CD14-positive monocyte (primary cell): ENCODE data around the gene GPC1. TPM values are rescaled to one million over a fixed set of nuclear protein-coding genes. Genes with fewer than 3 reads are reported as not detected.

Source experiments
- DNase-seq, 3 donors: peaks; one replicate each; pipeline ENCODE4 v3.0.0-alpha.2; 2011 to 2022
- H2AFZ ChIP-seq: 2 replicates; pipeline ENCODE4 v1.6.0; 2012; ENCODE audit warnings: mild to moderate bottlenecking, low read depth, low read length, inconsistent platforms; ENCODE audit not compliant: insufficient read depth, poor library complexity, severe bottlenecking
- H3K27ac ChIP-seq, 2 donors: 1 replicate in 1 of 2; 2 replicates in 1 of 2; pipeline ENCODE4 v1.5.1; 2012 to 2013; ENCODE audit warnings: low read length in 2 of 2, control low read depth in 1 of 2, inconsistent platforms in 1 of 2, low read depth in 1 of 2, mild to moderate bottlenecking in 1 of 2
- H3K27me3 ChIP-seq, 2 donors: one replicate each; pipeline versions ENCODE4 v1.6.0 to v1.6.1; 2011 to 2013; ENCODE audit warnings: low read length in 2 of 2; ENCODE audit not compliant: control insufficient read depth in 2 of 2, insufficient read depth in 2 of 2
- H3K36me3 ChIP-seq, 2 donors: replicated peaks in 1 of 2; 1 replicate in 1 of 2; 2 replicates in 1 of 2; pipeline versions ENCODE4 v1.5.1 to v1.6.1; 2012 to 2013; ENCODE audit warnings: low read length in 2 of 2, control low read depth in 1 of 2, inconsistent platforms in 1 of 2, mild to moderate bottlenecking in 1 of 2; ENCODE audit not compliant: insufficient read depth in 2 of 2, control insufficient read depth in 1 of 2
- H3K4me1 ChIP-seq, 2 donors: 1 replicate in 1 of 2; 2 replicates in 1 of 2; pipeline versions ENCODE4 v1.5.1 to v1.6.1; 2012 to 2013; ENCODE audit warnings: low read length in 2 of 2, control low read depth in 1 of 2, inconsistent platforms in 1 of 2, mild to moderate bottlenecking in 1 of 2, moderate library complexity in 1 of 2; ENCODE audit not compliant: insufficient read depth in 2 of 2, control insufficient read depth in 1 of 2
- H3K4me2 ChIP-seq: replicated peaks from 2 replicates; pipeline ENCODE3; 2012; ENCODE audit warnings: low read length, moderate library complexity, mild to moderate bottlenecking; ENCODE audit not compliant: poor library complexity, severe bottlenecking; ENCODE audit errors: extremely low read depth
- H3K4me3 ChIP-seq, 3 experiments: fragments of 200-600 bp in 1 of 3; sonication (generic) in 1 of 3; replicated peaks in 1 of 3; 1 replicate in 2 of 3; 2 replicates in 1 of 3; pipeline ENCODE4 v1.5.1; 2011 to 2013; ENCODE audit warnings: low read length in 3 of 3, mild to moderate bottlenecking in 3 of 3, control low read depth in 2 of 3, low read depth in 2 of 3, inconsistent platforms in 1 of 3, moderate library complexity in 1 of 3
- H3K79me2 ChIP-seq: 2 replicates; pipeline ENCODE4 v1.6.0; 2012; ENCODE audit warnings: mild to moderate bottlenecking, control low read depth, inconsistent platforms, low read length, moderate library complexity; ENCODE audit not compliant: insufficient read depth
- H3K9ac ChIP-seq: 2 replicates; pipeline ENCODE4 v1.6.0; 2017; ENCODE audit warnings: low read length, mild to moderate bottlenecking; ENCODE audit not compliant: insufficient read depth, poor library complexity, severe bottlenecking
- H3K9me3 ChIP-seq, 2 donors: replicated peaks in 1 of 2; 1 replicate in 1 of 2; 2 replicates in 1 of 2; pipeline versions ENCODE4 v1.5.1 to v1.6.1; 2012 to 2013; ENCODE audit warnings: low read length in 2 of 2, control low read depth in 1 of 2; ENCODE audit not compliant: control insufficient read depth in 1 of 2, insufficient read depth in 1 of 2
- H4K20me1 ChIP-seq: 2 replicates; pipeline ENCODE4 v1.6.0; 2012; ENCODE audit warnings: mild to moderate bottlenecking, low read length, control low read depth, moderate library complexity; ENCODE audit not compliant: insufficient read depth
- H3K27ac Mint-ChIP-seq, 7 donors: one replicate each; pipeline ENCODE4 v1.8.0; 2020; ENCODE audit warnings: mild to moderate bottlenecking in 7 of 7, mixed read lengths in 7 of 7, moderate library complexity in 6 of 7, inconsistent platforms in 2 of 7
- H3K27me3 Mint-ChIP-seq, 3 donors: one replicate each; pipeline ENCODE4 v1.8.0; 2021 to 2022; ENCODE audit warnings: low read depth in 3 of 3, mild to moderate bottlenecking in 3 of 3, mixed read lengths in 3 of 3, moderate library complexity in 3 of 3, inconsistent platforms in 1 of 3
- H3K36me3 Mint-ChIP-seq, 2 donors: one replicate each; pipeline ENCODE4 v1.8.0; 2020; ENCODE audit warnings: mixed read lengths in 2 of 2, inconsistent platforms in 1 of 2, mild to moderate bottlenecking in 1 of 2
- H3K4me1 Mint-ChIP-seq: one replicate; pipeline ENCODE4 v1.8.0; 2020; ENCODE audit warnings: mild to moderate bottlenecking, mixed read lengths
- H3K4me3 Mint-ChIP-seq, 2 donors: one replicate each; pipeline ENCODE4 v1.8.0; 2020; ENCODE audit warnings: mild to moderate bottlenecking in 2 of 2, mixed read lengths in 2 of 2, moderate library complexity in 1 of 2
- H3K9me3 Mint-ChIP-seq, 7 donors: one replicate each; pipeline ENCODE4 v1.8.0; 2020 to 2022; ENCODE audit warnings: mixed read lengths in 7 of 7, mild to moderate bottlenecking in 6 of 7, moderate library complexity in 6 of 7, inconsistent platforms in 2 of 7
- WGBS: methylation state at CpG from one replicate; pipeline ENCODE4 v1.1.5; 2013; ENCODE audit warnings: missing lambda C conversion rate; ENCODE audit not compliant: insufficient coverage; 5-methylcytosine and 5-hydroxymethylcytosine counted together
- intact Hi-C, 2 donors: fragments of 100-400 bp; cut with micrococcal nuclease; formaldehyde crosslinking; loops; one replicate each; pipeline versions ENCODE4 v1.15.0 to v1.15.1; 2023
- polyA plus RNA-seq, 3 donors: library from polyadenylated mRNA; depleted of rRNA in 1 of 3; unstranded in 2 of 3; stranded (reverse) in 1 of 3; fragments of 300-500 nt in 2 of 3; fragments of >200 nt in 1 of 3; fragmentation: Illumina TruSeq in 2 of 3; gene quantifications; 1 replicate in 2 of 3; 2 replicates in 1 of 3; pipeline ENCODE4 v1.2.3, GENCODE V29; 2012 to 2021
- TF ChIP-seq, protein P1 (sequence below): fragments of 200-600 bp; IDR thresholded peaks from one replicate; pipeline ENCODE4 v1.8.0; 2022; ENCODE audit warnings: antibody characterized with exemption, mild to moderate bottlenecking

Gene GPC1
- polyA plus RNA-seq, 3 donors = 0.08 TPM; not detected in 2

GRCh38 chr2:240411261-240412160, 24.0 kb upstream of the GPC1 start:
- Histone ChIP-seq H3K9ac (no peak overlapping the region), H3K4me3 (no peak overlapping the region), H3K9me3 (no peaks in the 10 kb centered on the region), H3K27ac (no peak overlapping the region), H3K79me2 (no peaks in the 10 kb centered on the region), H2AFZ (no peak overlapping the region), H3K27me3 (no peaks in the 10 kb centered on the region), H3K4me1 (no peaks in the 10 kb centered on the region), H3K4me2 (no peak overlapping the region), H4K20me1 (no peaks in the 10 kb centered on the region), H3K36me3 (no peaks in the 10 kb centered on the region)
- TF ChIP-seq, protein P1, sequence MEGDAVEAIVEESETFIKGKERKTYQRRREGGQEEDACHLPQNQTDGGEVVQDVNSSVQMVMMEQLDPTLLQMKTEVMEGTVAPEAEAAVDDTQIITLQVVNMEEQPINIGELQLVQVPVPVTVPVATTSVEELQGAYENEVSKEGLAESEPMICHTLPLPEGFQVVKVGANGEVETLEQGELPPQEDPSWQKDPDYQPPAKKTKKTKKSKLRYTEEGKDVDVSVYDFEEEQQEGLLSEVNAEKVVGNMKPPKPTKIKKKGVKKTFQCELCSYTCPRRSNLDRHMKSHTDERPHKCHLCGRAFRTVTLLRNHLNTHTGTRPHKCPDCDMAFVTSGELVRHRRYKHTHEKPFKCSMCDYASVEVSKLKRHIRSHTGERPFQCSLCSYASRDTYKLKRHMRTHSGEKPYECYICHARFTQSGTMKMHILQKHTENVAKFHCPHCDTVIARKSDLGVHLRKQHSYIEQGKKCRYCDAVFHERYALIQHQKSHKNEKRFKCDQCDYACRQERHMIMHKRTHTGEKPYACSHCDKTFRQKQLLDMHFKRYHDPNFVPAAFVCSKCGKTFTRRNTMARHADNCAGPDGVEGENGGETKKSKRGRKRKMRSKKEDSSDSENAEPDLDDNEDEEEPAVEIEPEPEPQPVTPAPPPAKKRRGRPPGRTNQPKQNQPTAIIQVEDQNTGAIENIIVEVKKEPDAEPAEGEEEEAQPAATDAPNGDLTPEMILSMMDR = no peak
- no peaks in the 10 kb centered on the region for H3K36me3 Mint-ChIP-seq
- peak overlapping the region in 1 of 2 donors; percentile 9 for H3K4me3 Mint-ChIP-seq
- intact Hi-C loops = no loop called here
- no peak overlapping the region for H3K27ac Mint-ChIP-seq
- H3K9me3 Mint-ChIP-seq = peaks cover 0 to 2% (median 0%) of the 10 kb centered on the region in 7 donors
- WGBS = 85% methylated on average over 24 of the region's 28 CpGs
- peaks cover 1 to 9% (median 4%) of the 10 kb centered on the region in 3 donors for H3K27me3 Mint-ChIP-seq
- no peak for DNase-seq
- no peaks in the 10 kb centered on the region for H3K4me1 Mint-ChIP-seq

DNA sequence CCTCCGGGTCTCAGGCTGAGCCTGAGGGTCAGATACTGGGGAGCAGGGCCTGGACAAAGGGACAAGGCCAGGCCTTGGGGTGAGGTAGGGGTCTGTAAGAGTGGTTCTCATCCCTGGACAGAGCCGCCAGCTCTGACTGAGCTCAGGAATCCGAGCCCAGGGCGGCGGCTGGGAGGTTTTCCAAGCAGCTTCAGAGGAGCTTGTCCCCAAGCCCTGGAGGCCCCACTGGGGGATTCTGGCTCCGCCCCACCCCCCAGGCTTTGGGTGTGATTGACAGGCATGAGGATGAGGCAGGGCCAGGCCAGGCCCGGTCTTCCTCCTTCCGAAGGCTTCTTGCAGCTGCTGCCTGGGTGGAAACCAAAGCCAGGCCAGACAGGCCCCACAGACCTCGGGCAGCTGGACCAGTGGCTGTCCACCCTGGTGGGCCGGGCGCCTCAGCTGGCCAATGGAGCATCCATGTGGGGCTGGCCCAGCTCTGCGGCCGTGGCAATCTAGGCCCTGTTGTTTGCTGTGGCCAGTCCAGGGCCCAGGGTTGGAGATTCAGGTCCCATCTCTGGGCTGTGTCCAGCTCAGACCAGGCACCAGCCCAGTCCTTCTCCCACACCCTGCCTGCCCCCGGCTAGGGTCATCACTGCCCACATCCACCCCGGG, 23.1 kb upstream of the GPC1 start:
- DNase-seq = no peak

More for the DNA sequence above, 23.1 kb upstream of the GPC1 start:
- WGBS = 89% methylated on average over 14 of the region's 15 CpGs
- no peak overlapping the region for H3K27ac ChIP-seq
- H3K79me2 ChIP-seq = no peaks in the 10 kb centered on the region
- no peaks in the 10 kb centered on the region for H4K20me1 ChIP-seq
- no peaks in the 10 kb centered on the region for H3K36me3 ChIP-seq
- TF ChIP-seq, protein P1 = no peak
- peaks cover 0 to 2% (median 0%) of the 10 kb centered on the region in 7 donors for H3K9me3 Mint-ChIP-seq
- no peak overlapping the region for H3K4me2 ChIP-seq
- no peak overlapping the region for H3K4me3 ChIP-seq
- H3K9me3 ChIP-seq = no peaks in the 10 kb centered on the region
- no peaks in the 10 kb centered on the region for H3K4me1 Mint-ChIP-seq
- H3K9ac ChIP-seq = no peak overlapping the region
- intact Hi-C loops = no loop called here
- no peak overlapping the region for H2AFZ ChIP-seq
- peaks cover 3 to 7% (median 4%) of the 10 kb centered on the region in 3 donors for H3K27me3 Mint-ChIP-seq
- H3K27me3 ChIP-seq = no peaks in the 10 kb centered on the region
- no peaks in the 10 kb centered on the region for H3K4me1 ChIP-seq
- no peaks in the 10 kb centered on the region for H3K36me3 Mint-ChIP-seq
- peak overlapping the region in 1 of 2 donors; percentile 9 for H3K4me3 Mint-ChIP-seq
- H3K27ac Mint-ChIP-seq = no peak overlapping the region
